ENCODE data around the gene RAB27A. TPM values are rescaled to one million over a fixed set of nuclear protein-coding genes. Genes with fewer than 3 reads are reported as not detected.

The RAB27A gene
- 13.4 and 14.5 TPM in 2 replicates for total RNA-seq (ENCODE audit: low replicate concordance)
- long read RNA-seq, transcript RAB27A-201 (7 exons, 3,446 nt) = major isoform, 5 of 8 reads
- long read RNA-seq, partial matches to known transcripts = 1 of 8 reads
- long read RNA-seq, other reads (novel, unspliced or antisense) = 2 of 8 reads

GRCh38 chr15:55289746-55290527, at the start of gene RAB27A:
Gene RAB27A (minus strand): TSS chr15:55289813. CDS start chr15:55234934, 54,879 bp downstream.
- peak within 1 kb of the TSS; percentile 92 for H3K4me3 Mint-ChIP-seq

GRCh38 chr15:55337160-55337559, 47.5 kb upstream of the RAB27A start:
- H3K27me3 Mint-ChIP-seq = no peaks in the 10 kb centered on the region
- no peak for TF ChIP-seq CTCF (conservative IDR thresholded peaks at IDR 0.05)
- H3K9me3 Mint-ChIP-seq = no peaks in the 10 kb centered on the region
- no peak overlapping the region for H3K27ac Mint-ChIP-seq
- peaks cover 17% of the 10 kb centered on the region for H3K36me3 Mint-ChIP-seq
- H3K4me3 Mint-ChIP-seq = no peak overlapping the region
- no peaks in the 10 kb centered on the region for H3K4me1 Mint-ChIP-seq (ENCODE audit: unreplicated experiment)
- DNase-seq (ENCODE audit: extremely low spot score, unreplicated experiment) = no peak

More at GRCh38 chr15:55289746-55290527, at the start of gene RAB27A:
- no peaks in the 10 kb centered on the region for H3K9me3 Mint-ChIP-seq
- no peaks in the 10 kb centered on the region for H3K4me1 Mint-ChIP-seq (ENCODE audit: unreplicated experiment)
- peaks cover 5% of the 10 kb centered on the region for H3K36me3 Mint-ChIP-seq
- DNase-seq (ENCODE audit: extremely low spot score, unreplicated experiment) = peak; percentile 79
- no peaks in the 10 kb centered on the region for H3K27me3 Mint-ChIP-seq
- no peak for TF ChIP-seq CTCF (conservative IDR thresholded peaks at IDR 0.05)
- H3K27ac Mint-ChIP-seq = peak within 1 kb of the TSS; percentile 87

- peaks cover 20% of the 10 kb centered on the region for H3K36me3 Mint-ChIP-seq
- H3K27ac Mint-ChIP-seq = no peak overlapping the region
- no peak overlapping the region for H3K4me3 Mint-ChIP-seq
- no peaks in the 10 kb centered on the region for H3K27me3 Mint-ChIP-seq
- TF ChIP-seq CTCF (conservative IDR thresholded peaks at IDR 0.05) = no peak
- DNase-seq (ENCODE audit: extremely low spot score, unreplicated experiment) = no peak
- no peaks in the 10 kb centered on the region for H3K4me1 Mint-ChIP-seq (ENCODE audit: unreplicated experiment)
- H3K9me3 Mint-ChIP-seq = no peaks in the 10 kb centered on the region
Observed at GRCh38 chr15:55334997-55335396, 45.4 kb upstream of the RAB27A start.

GRCh38 chr15:55334371-55334770, 44.8 kb upstream of the RAB27A start:
- Mint-ChIP-seq H3K36me3 (peaks cover 14% of the 10 kb centered on the region), H3K27me3 (no peaks in the 10 kb centered on the region)

GRCh38 chr15:55327387-55327786, 37.8 kb upstream of the RAB27A start:
- H3K4me3 Mint-ChIP-seq = no peak overlapping the region
- no peaks in the 10 kb centered on the region for H3K9me3 Mint-ChIP-seq
- H3K27me3 Mint-ChIP-seq = no peaks in the 10 kb centered on the region
- no peak for DNase-seq (ENCODE audit: extremely low spot score, unreplicated experiment)
- no peak for TF ChIP-seq CTCF (conservative IDR thresholded peaks at IDR 0.05)
- peaks cover 3% of the 10 kb centered on the region for H3K36me3 Mint-ChIP-seq
- H3K27ac Mint-ChIP-seq = no peak overlapping the region
- H3K4me1 Mint-ChIP-seq (ENCODE audit: unreplicated experiment) = no peaks in the 10 kb centered on the region

More at GRCh38 chr15:55334371-55334770, 44.8 kb upstream of the RAB27A start:
- Mint-ChIP-seq H3K4me3 (no peak overlapping the region), H3K27ac (no peak overlapping the region), H3K4me1 (ENCODE audit: unreplicated experiment) (no peaks in the 10 kb centered on the region), H3K9me3 (no peaks in the 10 kb centered on the region)
- no peak for TF ChIP-seq CTCF (conservative IDR thresholded peaks at IDR 0.05)
- no peak for DNase-seq (ENCODE audit: extremely low spot score, unreplicated experiment)
